ENCODE results near the gene GNG13.

DNA sequence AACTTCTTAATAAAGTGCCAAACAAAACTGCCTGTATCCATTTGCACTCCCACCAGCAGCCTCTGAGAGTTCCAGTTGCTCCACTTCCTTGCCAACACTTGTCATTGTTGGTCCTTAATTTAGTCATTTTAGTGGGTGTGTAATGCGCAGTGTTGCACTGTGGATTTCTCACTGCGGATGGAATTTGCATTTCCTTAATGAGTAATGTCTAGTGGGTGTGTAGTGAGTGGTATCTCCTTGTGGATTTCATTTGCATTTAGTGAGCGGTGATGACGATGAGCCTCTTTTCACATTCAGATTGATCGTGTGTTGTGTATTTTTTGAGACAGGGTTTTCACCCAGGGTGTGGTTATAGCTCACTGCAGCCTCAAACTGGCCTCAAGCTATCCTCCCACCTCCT is 44.1 kb downstream of the GNG13 start:
- TF ChIP-seq, protein P1, sequence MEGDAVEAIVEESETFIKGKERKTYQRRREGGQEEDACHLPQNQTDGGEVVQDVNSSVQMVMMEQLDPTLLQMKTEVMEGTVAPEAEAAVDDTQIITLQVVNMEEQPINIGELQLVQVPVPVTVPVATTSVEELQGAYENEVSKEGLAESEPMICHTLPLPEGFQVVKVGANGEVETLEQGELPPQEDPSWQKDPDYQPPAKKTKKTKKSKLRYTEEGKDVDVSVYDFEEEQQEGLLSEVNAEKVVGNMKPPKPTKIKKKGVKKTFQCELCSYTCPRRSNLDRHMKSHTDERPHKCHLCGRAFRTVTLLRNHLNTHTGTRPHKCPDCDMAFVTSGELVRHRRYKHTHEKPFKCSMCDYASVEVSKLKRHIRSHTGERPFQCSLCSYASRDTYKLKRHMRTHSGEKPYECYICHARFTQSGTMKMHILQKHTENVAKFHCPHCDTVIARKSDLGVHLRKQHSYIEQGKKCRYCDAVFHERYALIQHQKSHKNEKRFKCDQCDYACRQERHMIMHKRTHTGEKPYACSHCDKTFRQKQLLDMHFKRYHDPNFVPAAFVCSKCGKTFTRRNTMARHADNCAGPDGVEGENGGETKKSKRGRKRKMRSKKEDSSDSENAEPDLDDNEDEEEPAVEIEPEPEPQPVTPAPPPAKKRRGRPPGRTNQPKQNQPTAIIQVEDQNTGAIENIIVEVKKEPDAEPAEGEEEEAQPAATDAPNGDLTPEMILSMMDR (IDR thresholded peaks at IDR 0.05), result no peak
- TF ChIP-seq POLR2A (IDR thresholded peaks at IDR 0.05), result no peak
